Activated CD8-positive, alpha-beta T cell treated with anti-CD3 and anti-CD28 coated beads for 36 hours (primary cell): ENCODE results near the gene KAZN. TPM values are rescaled to one million over a fixed set of nuclear protein-coding genes. Genes with fewer than 3 reads are reported as not detected.

Experiments used
- ATAC-seq: fragments of 200-7000 bp; cut with Tn5 transposase; one replicate; pipeline ENCODE4 v1.10.0; 2021; ENCODE audit warnings: mild to moderate bottlenecking, moderate library complexity
- CTCF ChIA-PET: fragments of 350-600 bp; sonication (Branson Sonifier 250); formaldehyde crosslinking; loops from one replicate; lab custom pipeline; 2021; ENCODE audit warnings: antibody characterized with exemption; lab: Charles Lee
- POLR2A ChIA-PET: fragments of 350-600 bp; sonication (Branson Sonifier 250); formaldehyde crosslinking; loops from one replicate; lab custom pipeline; 2021; ENCODE audit warnings: antibody characterized with exemption; lab: Charles Lee
- DNase-seq: peaks from one replicate; pipeline ENCODE4 v3.0.0-alpha.2; 2020
- H3K27ac Mint-ChIP-seq: one replicate; pipeline ENCODE4 v1.8.0; 2021; ENCODE audit warnings: mild to moderate bottlenecking, mixed read lengths
- H3K27me3 Mint-ChIP-seq: one replicate; pipeline ENCODE4 v1.8.0; 2021; ENCODE audit warnings: mixed read lengths
- H3K36me3 Mint-ChIP-seq: one replicate; pipeline ENCODE4 v1.8.0; 2021; ENCODE audit warnings: low read depth, mixed read lengths
- H3K4me1 Mint-ChIP-seq: one replicate; pipeline ENCODE4 v1.8.0; 2021; ENCODE audit warnings: low read depth, mixed read lengths
- H3K4me3 Mint-ChIP-seq: one replicate; pipeline ENCODE4 v1.8.0; 2021; ENCODE audit warnings: mild to moderate bottlenecking, moderate library complexity, mixed read lengths
- H3K9me3 Mint-ChIP-seq: one replicate; pipeline ENCODE4 v1.8.0; 2021; ENCODE audit warnings: mixed read lengths
- intact Hi-C: fragments of 100-400 bp; cut with micrococcal nuclease; formaldehyde crosslinking; loops from one replicate; pipeline ENCODE4 v1.10.0; 2022
- total RNA-seq, 2 experiments: library from RNA; stranded (reverse); gene quantifications; one replicate each; pipeline ENCODE4 v1.2.3, GENCODE V29; 2021
- TF ChIP-seq, protein P1 (sequence below): fragments of 200-600 bp; IDR thresholded peaks from one replicate; pipeline ENCODE4 v1.8.0; 2022; ENCODE audit warnings: antibody characterized with exemption, mild to moderate bottlenecking

The KAZN gene
- total RNA-seq, 2 experiments from 2014 or later = 1.7 to 1.9 TPM

DNA sequence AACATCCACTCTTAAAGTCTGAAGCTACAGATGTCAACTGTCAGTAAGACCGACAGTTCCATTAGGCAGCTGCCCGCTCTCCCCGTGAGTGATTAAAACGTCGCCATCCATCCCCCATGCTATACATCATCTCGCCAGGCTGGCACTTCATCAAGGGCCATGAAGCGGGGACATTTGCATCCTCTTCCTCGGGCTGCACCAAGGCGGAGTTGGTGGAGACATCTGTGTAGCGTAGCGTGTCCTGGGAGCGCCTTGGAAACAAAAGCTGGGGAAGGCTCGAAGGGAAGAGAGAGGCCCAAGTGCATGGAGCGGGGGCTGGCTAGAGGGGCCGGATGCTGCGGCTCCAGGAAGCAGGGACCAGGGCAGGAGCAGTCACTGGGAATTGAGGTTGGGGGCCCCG, 250.1 kb downstream of the KAZN start:
- Mint-ChIP-seq H3K36me3 (no peaks in the 10 kb centered on the region), H3K4me1 (no peaks in the 10 kb centered on the region)
- CTCF ChIA-PET = no interaction called here

DNA sequence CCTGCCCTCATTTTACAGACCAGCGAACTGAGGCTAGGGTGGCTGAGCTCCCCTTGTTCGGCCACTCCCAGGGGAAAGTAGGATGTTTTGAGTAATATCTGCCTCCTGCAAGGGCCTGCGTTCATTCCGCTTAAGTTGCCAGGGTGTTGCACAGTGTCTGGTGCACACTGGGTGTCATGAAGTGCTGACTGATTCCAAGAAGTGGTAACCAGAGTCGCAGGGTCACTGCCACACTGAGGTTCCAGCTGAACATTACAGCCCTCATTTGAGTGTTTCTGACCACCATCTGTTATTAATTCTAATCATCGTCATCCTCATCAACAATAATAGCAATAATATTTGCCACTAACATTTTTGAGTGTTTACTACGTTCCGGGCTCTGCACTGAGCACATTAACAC, 250.6 kb downstream of the KAZN start:
- CTCF ChIA-PET = no interaction called here
- TF ChIP-seq, protein P1, sequence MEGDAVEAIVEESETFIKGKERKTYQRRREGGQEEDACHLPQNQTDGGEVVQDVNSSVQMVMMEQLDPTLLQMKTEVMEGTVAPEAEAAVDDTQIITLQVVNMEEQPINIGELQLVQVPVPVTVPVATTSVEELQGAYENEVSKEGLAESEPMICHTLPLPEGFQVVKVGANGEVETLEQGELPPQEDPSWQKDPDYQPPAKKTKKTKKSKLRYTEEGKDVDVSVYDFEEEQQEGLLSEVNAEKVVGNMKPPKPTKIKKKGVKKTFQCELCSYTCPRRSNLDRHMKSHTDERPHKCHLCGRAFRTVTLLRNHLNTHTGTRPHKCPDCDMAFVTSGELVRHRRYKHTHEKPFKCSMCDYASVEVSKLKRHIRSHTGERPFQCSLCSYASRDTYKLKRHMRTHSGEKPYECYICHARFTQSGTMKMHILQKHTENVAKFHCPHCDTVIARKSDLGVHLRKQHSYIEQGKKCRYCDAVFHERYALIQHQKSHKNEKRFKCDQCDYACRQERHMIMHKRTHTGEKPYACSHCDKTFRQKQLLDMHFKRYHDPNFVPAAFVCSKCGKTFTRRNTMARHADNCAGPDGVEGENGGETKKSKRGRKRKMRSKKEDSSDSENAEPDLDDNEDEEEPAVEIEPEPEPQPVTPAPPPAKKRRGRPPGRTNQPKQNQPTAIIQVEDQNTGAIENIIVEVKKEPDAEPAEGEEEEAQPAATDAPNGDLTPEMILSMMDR = no peak
- Mint-ChIP-seq H3K9me3 (no peaks in the 10 kb centered on the region), H3K27me3 (no peaks in the 10 kb centered on the region), H3K36me3 (no peaks in the 10 kb centered on the region), H3K4me3 (no peak overlapping the region), H3K27ac (no peak overlapping the region), H3K4me1 (no peaks in the 10 kb centered on the region)
- ATAC-seq (no peak), DNase-seq (no peak)
- intact Hi-C loops = no loop called here
- POLR2A ChIA-PET = no interaction called here

More for the DNA sequence above, 250.1 kb downstream of the KAZN start:
- intact Hi-C loops = no loop called here
- H3K27me3 Mint-ChIP-seq = no peaks in the 10 kb centered on the region
- TF ChIP-seq, protein P1 = no peak
- no peak overlapping the region for H3K4me3 Mint-ChIP-seq
- POLR2A ChIA-PET = no interaction called here
- H3K27ac Mint-ChIP-seq = no peak overlapping the region
- ATAC-seq (no peak), DNase-seq (no peak)
- H3K9me3 Mint-ChIP-seq = peaks cover under 1% of the 10 kb centered on the region

DNA sequence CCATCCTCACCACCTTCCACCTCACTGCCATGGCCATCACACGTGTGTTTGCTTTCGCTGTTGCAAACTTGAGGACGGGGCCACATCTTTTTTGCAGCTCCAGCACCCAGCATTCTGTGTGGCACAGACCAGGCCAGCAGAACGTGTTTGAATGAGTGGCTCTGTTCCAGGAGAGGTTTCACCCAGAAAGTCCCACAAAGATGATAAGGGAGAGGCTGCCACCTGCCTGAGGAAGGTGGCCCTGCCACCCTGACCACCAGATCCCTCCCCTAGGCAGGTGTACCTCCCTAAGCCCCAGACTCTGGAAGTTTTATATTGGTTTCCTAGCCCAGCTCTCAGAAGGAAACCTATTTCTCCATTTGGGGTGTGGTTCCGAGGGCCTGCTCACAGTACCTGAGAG, 252.1 kb downstream of the KAZN start:
- Mint-ChIP-seq H3K27me3 (no peaks in the 10 kb centered on the region), H3K4me3 (no peak overlapping the region), H3K9me3 (peaks cover 2% of the 10 kb centered on the region), H3K27ac (no peak overlapping the region), H3K4me1 (no peaks in the 10 kb centered on the region), H3K36me3 (no peaks in the 10 kb centered on the region)
- intact Hi-C loops = no loop called here
- ChIA-PET POLR2A (no interaction called here), CTCF (no interaction called here)
- ATAC-seq (no peak), DNase-seq (no peak)
- TF ChIP-seq, protein P1 = no peak

DNA sequence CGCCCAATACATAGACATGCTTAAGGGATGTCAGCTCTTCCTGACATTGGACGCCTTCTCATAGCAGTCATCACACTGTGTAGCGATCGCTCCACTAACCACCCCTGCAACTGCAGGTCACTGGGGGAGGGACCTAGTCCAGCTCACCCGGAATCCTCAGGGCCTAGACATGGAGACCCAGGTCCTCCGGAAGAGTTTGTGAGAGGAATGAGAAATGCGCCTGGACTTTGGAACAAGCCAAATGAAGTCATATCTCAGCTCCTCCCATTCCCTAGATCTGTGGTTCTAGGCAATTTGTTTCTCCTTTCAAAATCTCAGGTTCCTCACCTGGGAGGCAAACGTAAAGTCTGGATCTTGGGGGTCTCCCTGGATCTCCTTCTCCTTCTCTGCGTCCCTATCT, 253.3 kb downstream of the KAZN start:
- H3K36me3 Mint-ChIP-seq = no peaks in the 10 kb centered on the region
- ChIA-PET POLR2A (no interaction called here), CTCF (no interaction called here)
- H3K9me3 Mint-ChIP-seq = peaks cover 2% of the 10 kb centered on the region
- no peak for DNase-seq
- no peak overlapping the region for H3K27ac Mint-ChIP-seq
- H3K4me1 Mint-ChIP-seq = no peaks in the 10 kb centered on the region
- no peak for ATAC-seq
- intact Hi-C loops = no loop called here
- peaks cover 5% of the 10 kb centered on the region for H3K27me3 Mint-ChIP-seq
- TF ChIP-seq, protein P1 = no peak
- H3K4me3 Mint-ChIP-seq = no peak overlapping the region

DNA sequence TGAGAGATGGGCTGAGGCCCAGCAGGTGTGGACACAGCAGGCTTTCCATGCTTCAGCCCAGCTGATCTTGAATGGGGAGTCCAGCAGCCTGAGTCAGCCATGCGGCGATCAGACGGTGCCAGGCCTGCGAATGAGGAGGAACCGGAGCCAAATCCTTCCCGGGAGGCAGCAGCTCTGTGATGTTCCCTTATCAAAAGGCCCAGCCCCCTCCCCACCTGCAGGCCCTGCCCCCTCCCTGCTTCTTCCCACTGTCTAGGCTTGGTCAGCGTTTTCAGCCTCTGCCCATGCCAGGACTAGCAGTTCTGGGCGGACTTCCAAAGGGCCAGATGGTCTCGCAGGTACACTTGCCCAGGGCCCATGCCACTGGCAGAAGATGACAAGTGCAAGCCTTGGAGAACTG, 253.8 kb downstream of the KAZN start:
- ChIA-PET POLR2A (no interaction called here), CTCF (no interaction called here)
- no peak overlapping the region for H3K27ac Mint-ChIP-seq
- H3K4me1 Mint-ChIP-seq = no peaks in the 10 kb centered on the region
- intact Hi-C loops = no loop called here
- no peaks in the 10 kb centered on the region for H3K36me3 Mint-ChIP-seq
- TF ChIP-seq, protein P1 = no peak
- H3K27me3 Mint-ChIP-seq = peaks cover 5% of the 10 kb centered on the region
- H3K9me3 Mint-ChIP-seq = peaks cover 2% of the 10 kb centered on the region
- ATAC-seq (no peak), DNase-seq (no peak)
- no peak overlapping the region for H3K4me3 Mint-ChIP-seq
